Fibroblast of lung (primary cell): ENCODE measurements around the gene MFAP4. TPM values are rescaled to one million over a fixed set of nuclear protein-coding genes. Genes with fewer than 3 reads are reported as not detected.

Experiments
- DNase-seq, 2 donors: peaks; one replicate each; pipeline versions ENCODE4 v3.0.0 to v3.0.0-alpha.2; 2010; ENCODE audit warnings: low read depth in 2 of 2
- H2AFZ ChIP-seq: 2 replicates; pipeline ENCODE4 v1.5.1; 2012; ENCODE audit warnings: low read length, control low read depth, inconsistent platforms
- H3K27ac ChIP-seq: 2 replicates; pipeline ENCODE4 v1.5.1; 2011; ENCODE audit warnings: low read length, control low read depth; ENCODE audit not compliant: insufficient read depth
- H3K27me3 ChIP-seq: 2 replicates; pipeline ENCODE4 v1.5.1; 2011; ENCODE audit warnings: mild to moderate bottlenecking, low read length; ENCODE audit not compliant: control insufficient read depth, insufficient read depth
- H3K36me3 ChIP-seq: 2 replicates; pipeline ENCODE4 v1.5.1; 2011; ENCODE audit warnings: low read length; ENCODE audit not compliant: control insufficient read depth, insufficient read depth
- H3K4me1 ChIP-seq: 2 replicates; pipeline ENCODE4 v1.5.1; 2011; ENCODE audit warnings: low read length; ENCODE audit not compliant: control insufficient read depth, insufficient read depth; ENCODE audit errors: extremely low read depth
- H3K4me2 ChIP-seq: 2 replicates; pipeline ENCODE4 v1.5.1; 2011; ENCODE audit warnings: low read length, control low read depth; ENCODE audit not compliant: insufficient read depth; ENCODE audit errors: extremely low read depth
- H3K4me3 ChIP-seq, 4 experiments: fragments of 200-600 bp in 1 of 4; sonication (generic) in 1 of 4; replicated peaks in 1 of 4; 2 replicates each; pipeline ENCODE4 v1.5.1; 2011 to 2016; ENCODE audit warnings: low read length in 4 of 4, low read depth in 3 of 4, mild to moderate bottlenecking in 3 of 4, control low read depth in 2 of 4, inconsistent platforms in 1 of 4, mixed read lengths in 1 of 4; ENCODE audit not compliant: insufficient read depth in 1 of 4; ENCODE audit errors: control extremely low read depth in 1 of 4
- H3K79me2 ChIP-seq: 2 replicates; pipeline ENCODE4 v1.5.1; 2012; ENCODE audit warnings: mild to moderate bottlenecking, low read length, inconsistent platforms; ENCODE audit not compliant: control insufficient read depth, insufficient read depth
- H3K9ac ChIP-seq: 2 replicates; pipeline ENCODE4 v1.5.1; 2011; ENCODE audit warnings: mild to moderate bottlenecking, low read length, control low read depth; ENCODE audit not compliant: insufficient read depth
- H3K9me3 ChIP-seq: 2 replicates; pipeline ENCODE4 v1.5.1; 2012; ENCODE audit warnings: low read depth, low read length; ENCODE audit not compliant: control insufficient read depth, insufficient read depth
- H4K20me1 ChIP-seq: 2 replicates; pipeline ENCODE4 v1.5.1; 2011; ENCODE audit warnings: low read length; ENCODE audit not compliant: control insufficient read depth, insufficient read depth; ENCODE audit errors: extremely low read depth
- EZH2 ChIP-seq: IDR thresholded peaks from 2 replicates; pipeline ENCODE4 v1.5.1; 2012; ENCODE audit warnings: low read length, control low read depth, mild to moderate bottlenecking; ENCODE audit errors: missing control alignments
- polyA plus RNA-seq, 2 donors: library from polyadenylated mRNA; depleted of rRNA in 1 of 2; stranded (reverse) in 1 of 2; unstranded in 1 of 2; fragments of >200 nt; gene quantifications; 2 replicates each; pipeline ENCODE4 v1.2.1, GENCODE V29; 2011 to 2012; ENCODE audit warnings: missing spikeins in 1 of 2
- total RNA-seq: library from RNA; depleted of rRNA; stranded (reverse); fragments of >200 nt; gene quantifications from 2 replicates; pipeline ENCODE4 v1.2.1, GENCODE V29; 2014
- TF ChIP-seq, protein P1 (sequence below), 2 donors: IDR thresholded peaks in 1 of 2; conservative IDR thresholded peaks in 1 of 2; 1 replicate in 1 of 2; 2 replicates in 1 of 2; pipeline ENCODE4 v1.5.1; 2011 to 2012; ENCODE audit warnings: low read length in 2 of 2, control low read depth in 1 of 2, inconsistent platforms in 1 of 2, low read depth in 1 of 2, mild to moderate bottlenecking in 1 of 2

MFAP4 gene
- total and polyA plus RNA-seq, 2 donors (not counting 1 experiment from before 2014, with no cell fraction given): 53.3 to 81.3 TPM

DNA sequence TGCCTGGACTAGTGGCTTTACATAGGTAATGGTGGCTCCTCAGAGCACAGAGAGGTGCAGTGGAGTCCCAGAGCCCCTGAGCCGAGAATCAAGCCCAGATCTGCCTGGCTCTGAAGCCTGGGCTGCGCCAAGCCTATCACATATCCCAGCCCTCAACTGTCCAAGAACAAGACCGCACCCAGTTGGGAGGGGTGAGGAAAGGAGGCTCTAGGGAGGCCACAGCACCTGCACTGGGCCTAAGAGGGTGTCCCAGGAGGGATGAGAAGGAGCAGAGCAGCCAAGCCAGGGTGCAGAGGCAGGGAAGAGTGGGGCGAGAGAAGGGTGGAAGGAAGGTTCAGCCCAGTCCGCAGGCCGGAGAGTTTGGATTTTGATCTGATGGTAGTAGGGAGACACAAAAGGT is 23.1 kb upstream of the MFAP4 start:
- DNase-seq: no peak
- no peak overlapping the region for H3K27ac ChIP-seq
- no peak overlapping the region for H3K4me3 ChIP-seq
- H3K27me3 ChIP-seq: no peaks in the 10 kb centered on the region
- H3K9ac ChIP-seq: no peak overlapping the region
- no peak overlapping the region for H2AFZ ChIP-seq
- H3K4me2 ChIP-seq: no peak overlapping the region
- no peaks in the 10 kb centered on the region for H3K79me2 ChIP-seq
- H3K9me3 ChIP-seq: no peaks in the 10 kb centered on the region
- H4K20me1 ChIP-seq: no peaks in the 10 kb centered on the region
- TF ChIP-seq, protein P1, sequence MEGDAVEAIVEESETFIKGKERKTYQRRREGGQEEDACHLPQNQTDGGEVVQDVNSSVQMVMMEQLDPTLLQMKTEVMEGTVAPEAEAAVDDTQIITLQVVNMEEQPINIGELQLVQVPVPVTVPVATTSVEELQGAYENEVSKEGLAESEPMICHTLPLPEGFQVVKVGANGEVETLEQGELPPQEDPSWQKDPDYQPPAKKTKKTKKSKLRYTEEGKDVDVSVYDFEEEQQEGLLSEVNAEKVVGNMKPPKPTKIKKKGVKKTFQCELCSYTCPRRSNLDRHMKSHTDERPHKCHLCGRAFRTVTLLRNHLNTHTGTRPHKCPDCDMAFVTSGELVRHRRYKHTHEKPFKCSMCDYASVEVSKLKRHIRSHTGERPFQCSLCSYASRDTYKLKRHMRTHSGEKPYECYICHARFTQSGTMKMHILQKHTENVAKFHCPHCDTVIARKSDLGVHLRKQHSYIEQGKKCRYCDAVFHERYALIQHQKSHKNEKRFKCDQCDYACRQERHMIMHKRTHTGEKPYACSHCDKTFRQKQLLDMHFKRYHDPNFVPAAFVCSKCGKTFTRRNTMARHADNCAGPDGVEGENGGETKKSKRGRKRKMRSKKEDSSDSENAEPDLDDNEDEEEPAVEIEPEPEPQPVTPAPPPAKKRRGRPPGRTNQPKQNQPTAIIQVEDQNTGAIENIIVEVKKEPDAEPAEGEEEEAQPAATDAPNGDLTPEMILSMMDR (conservative IDR thresholded peaks at IDR 0.05 in 1 of 2, IDR thresholded peaks at IDR 0.05 in 1 of 2; ENCODE audit: low read depth in 1 of 2, low read length in 2 of 2): no peak
- no peak for TF ChIP-seq EZH2
- H3K4me1 ChIP-seq: peaks cover 6% of the 10 kb centered on the region
- no peaks in the 10 kb centered on the region for H3K36me3 ChIP-seq

DNA sequence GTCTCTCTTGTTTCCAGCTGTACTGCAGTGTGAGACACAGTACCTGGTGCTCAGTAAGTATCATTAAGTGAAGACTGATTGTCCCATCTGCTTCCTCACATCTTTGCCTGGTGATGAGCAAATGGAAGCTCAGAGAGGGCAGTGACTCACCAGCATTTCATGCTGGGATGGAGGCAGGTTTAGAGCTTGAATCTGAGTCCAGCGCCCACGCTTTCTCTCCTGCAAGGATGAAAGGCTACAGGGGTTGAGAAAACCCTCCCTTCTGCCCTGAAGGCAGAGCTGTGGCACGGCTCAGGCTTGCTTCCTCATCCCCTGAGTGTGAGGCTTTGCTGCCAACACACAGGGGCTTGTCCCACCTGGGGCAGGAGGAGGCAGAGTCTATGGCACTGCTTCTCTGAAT is 22.5 kb upstream of the MFAP4 start:
- no peak overlapping the region for H3K4me3 ChIP-seq
- TF ChIP-seq EZH2: no peak
- TF ChIP-seq, protein P1 (conservative IDR thresholded peaks at IDR 0.05 in 1 of 2, IDR thresholded peaks at IDR 0.05 in 1 of 2; ENCODE audit: low read depth in 1 of 2, low read length in 2 of 2): no peak
- no peak overlapping the region for H3K9ac ChIP-seq
- H3K27me3 ChIP-seq: no peaks in the 10 kb centered on the region
- H3K9me3 ChIP-seq: no peaks in the 10 kb centered on the region
- no peak overlapping the region for H3K27ac ChIP-seq
- no peak overlapping the region for H2AFZ ChIP-seq
- peak overlapping the region; percentile 15 for H3K4me2 ChIP-seq
- H3K36me3 ChIP-seq: no peaks in the 10 kb centered on the region
- H4K20me1 ChIP-seq: no peaks in the 10 kb centered on the region
- DNase-seq: peak in 1 of 2 donors; percentile 90
- peaks cover 6% of the 10 kb centered on the region for H3K4me1 ChIP-seq
- no peaks in the 10 kb centered on the region for H3K79me2 ChIP-seq

DNA sequence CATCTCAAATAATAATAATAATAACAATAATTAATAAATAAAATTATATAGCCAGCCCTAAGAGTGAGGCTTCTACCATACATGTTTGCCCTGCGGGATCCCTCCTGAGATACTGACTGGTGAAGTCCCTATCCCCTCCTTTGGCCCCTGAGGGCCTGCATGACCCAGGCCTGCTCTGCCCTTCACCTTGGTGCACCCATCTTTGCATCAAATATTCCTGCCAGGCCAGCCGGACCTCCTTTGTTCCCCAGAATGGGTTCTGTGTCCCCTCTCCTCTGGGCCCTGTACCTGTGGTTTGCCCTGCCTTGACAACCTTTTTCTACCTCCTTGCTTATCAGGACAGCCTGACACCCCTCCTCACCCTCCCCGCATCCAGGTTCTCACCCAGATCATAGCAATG is 22.1 kb upstream of the MFAP4 start:
- Histone ChIP-seq H3K9me3 (no peaks in the 10 kb centered on the region), H3K79me2 (no peaks in the 10 kb centered on the region), H3K4me3 (no peak overlapping the region), H4K20me1 (no peaks in the 10 kb centered on the region), H3K36me3 (no peaks in the 10 kb centered on the region), H3K9ac (no peak overlapping the region), H2AFZ (no peak overlapping the region), H3K27ac (no peak overlapping the region), H3K4me2 (no peak overlapping the region), H3K4me1 (peaks cover 6% of the 10 kb centered on the region), H3K27me3 (no peaks in the 10 kb centered on the region)
- DNase-seq: no peak
- TF ChIP-seq, protein P1 (conservative IDR thresholded peaks at IDR 0.05 in 1 of 2, IDR thresholded peaks at IDR 0.05 in 1 of 2; ENCODE audit: low read depth in 1 of 2, low read length in 2 of 2): no peak
- no peak for TF ChIP-seq EZH2
